Body of pancreas (tissue), 4 donors: Measurements from ENCODE around the gene ZNF527.

Source experiments
- POLR2A ChIP-seq, 3 donors: fragments of 450-650 bp; IDR thresholded peaks; one replicate each; pipeline ENCODE4 v1.6.1; 2016; ENCODE audit warnings: antibody characterized with exemption in 3 of 3, mild to moderate bottlenecking in 2 of 3
- TF ChIP-seq, protein P1 (sequence below), 7 experiments: fragments of 450-650 bp in 4 of 7; fragments of 200-600 bp in 3 of 7; sonication (generic) in 3 of 7; IDR thresholded peaks; one replicate each; pipeline ENCODE4 v1.5.1; 2016 to 2019; ENCODE audit warnings: antibody characterized with exemption in 7 of 7

DNA sequence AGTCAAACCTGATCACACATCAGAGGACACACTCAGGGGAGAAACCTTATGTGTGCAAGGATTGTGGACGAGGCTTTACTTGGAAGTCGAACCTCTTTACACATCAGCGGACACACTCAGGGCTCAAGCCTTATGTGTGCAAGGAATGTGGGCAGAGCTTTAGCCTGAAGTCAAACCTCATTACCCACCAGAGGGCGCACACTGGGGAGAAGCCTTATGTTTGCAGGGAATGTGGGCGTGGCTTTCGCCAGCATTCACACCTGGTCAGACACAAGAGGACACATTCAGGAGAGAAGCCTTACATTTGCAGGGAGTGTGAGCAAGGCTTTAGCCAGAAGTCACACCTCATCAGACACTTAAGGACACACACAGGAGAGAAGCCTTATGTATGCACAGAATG lies 8.2 kb upstream of the ZNF527 start:
- TF ChIP-seq, protein P1, sequence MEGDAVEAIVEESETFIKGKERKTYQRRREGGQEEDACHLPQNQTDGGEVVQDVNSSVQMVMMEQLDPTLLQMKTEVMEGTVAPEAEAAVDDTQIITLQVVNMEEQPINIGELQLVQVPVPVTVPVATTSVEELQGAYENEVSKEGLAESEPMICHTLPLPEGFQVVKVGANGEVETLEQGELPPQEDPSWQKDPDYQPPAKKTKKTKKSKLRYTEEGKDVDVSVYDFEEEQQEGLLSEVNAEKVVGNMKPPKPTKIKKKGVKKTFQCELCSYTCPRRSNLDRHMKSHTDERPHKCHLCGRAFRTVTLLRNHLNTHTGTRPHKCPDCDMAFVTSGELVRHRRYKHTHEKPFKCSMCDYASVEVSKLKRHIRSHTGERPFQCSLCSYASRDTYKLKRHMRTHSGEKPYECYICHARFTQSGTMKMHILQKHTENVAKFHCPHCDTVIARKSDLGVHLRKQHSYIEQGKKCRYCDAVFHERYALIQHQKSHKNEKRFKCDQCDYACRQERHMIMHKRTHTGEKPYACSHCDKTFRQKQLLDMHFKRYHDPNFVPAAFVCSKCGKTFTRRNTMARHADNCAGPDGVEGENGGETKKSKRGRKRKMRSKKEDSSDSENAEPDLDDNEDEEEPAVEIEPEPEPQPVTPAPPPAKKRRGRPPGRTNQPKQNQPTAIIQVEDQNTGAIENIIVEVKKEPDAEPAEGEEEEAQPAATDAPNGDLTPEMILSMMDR (IDR thresholded peaks at IDR 0.05): no peak
- no peak for TF ChIP-seq POLR2A (IDR thresholded peaks at IDR 0.05)
